HG03175 (cell line): Measurements from ENCODE around the gene PLXDC2.

Source experiments
- ATAC-seq: cut with Tn5 transposase; IDR thresholded peaks from one replicate; pipeline ENCODE4 v1.9.1; 2021; ENCODE audit warnings: mild to moderate bottlenecking, moderate library complexity; ENCODE audit not compliant: unreplicated experiment

The PLXDC2 gene

GRCh38 chr10:19906108-19906791 is 90.0 kb downstream of the PLXDC2 start:
- no peak for ATAC-seq

- ATAC-seq: no peak
Measured at GRCh38 chr10:19908991-19909696, 92.9 kb downstream of the PLXDC2 start.

GRCh38 chr10:19911886-19912285 is 95.7 kb downstream of the PLXDC2 start:
- ATAC-seq: no peak

GRCh38 chr10:19913987-19914386 is 97.8 kb downstream of the PLXDC2 start:
- no peak for ATAC-seq

GRCh38 chr10:19915125-19915524 is 98.9 kb downstream of the PLXDC2 start:
- no peak for ATAC-seq

- no peak for ATAC-seq
Measured at GRCh38 chr10:19915816-19916215, 99.6 kb downstream of the PLXDC2 start.

GRCh38 chr10:19917751-19918478 is 101.7 kb downstream of the PLXDC2 start:
- no peak for ATAC-seq

- no peak for ATAC-seq
Measured at GRCh38 chr10:19918794-19919193, 102.6 kb downstream of the PLXDC2 start.

GRCh38 chr10:19919671-19920070 is 103.4 kb downstream of the PLXDC2 start:
- ATAC-seq: no peak

- ATAC-seq: no peak
Measured at GRCh38 chr10:19920075-19920726, 104.0 kb downstream of the PLXDC2 start.

- no peak for ATAC-seq
Measured at GRCh38 chr10:19921300-19922140, 105.3 kb downstream of the PLXDC2 start.

GRCh38 chr10:19922236-19922963 is 106.2 kb downstream of the PLXDC2 start:
- no peak for ATAC-seq

- no peak for ATAC-seq
Measured at GRCh38 chr10:19925064-19925463, 108.8 kb downstream of the PLXDC2 start.

- no peak for ATAC-seq
Measured at GRCh38 chr10:19928936-19929335, 112.7 kb downstream of the PLXDC2 start.

GRCh38 chr10:19929506-19930140 is 113.4 kb downstream of the PLXDC2 start:
- no peak for ATAC-seq

- no peak for ATAC-seq
Measured at GRCh38 chr10:19930936-19931893, 115.0 kb downstream of the PLXDC2 start.

- no peak for ATAC-seq
Measured at GRCh38 chr10:19931894-19932590, 115.8 kb downstream of the PLXDC2 start.
